Measurements from ENCODE around the gene WEE2.

- TF ChIP-seq CREB1 (IDR thresholded peaks at IDR 0.05) (no peak), CREB1 (CRISPR knock-in tag; IDR thresholded peaks at IDR 0.05) (no peak), MTF1 (CRISPR knock-in tag; IDR thresholded peaks at IDR 0.05; ENCODE audit: borderline replicate concordance) (no peak), POLR2H (tag; IDR thresholded peaks at IDR 0.05; ENCODE audit: low read depth) (no peak)
- TF ChIP-seq, protein P1, sequence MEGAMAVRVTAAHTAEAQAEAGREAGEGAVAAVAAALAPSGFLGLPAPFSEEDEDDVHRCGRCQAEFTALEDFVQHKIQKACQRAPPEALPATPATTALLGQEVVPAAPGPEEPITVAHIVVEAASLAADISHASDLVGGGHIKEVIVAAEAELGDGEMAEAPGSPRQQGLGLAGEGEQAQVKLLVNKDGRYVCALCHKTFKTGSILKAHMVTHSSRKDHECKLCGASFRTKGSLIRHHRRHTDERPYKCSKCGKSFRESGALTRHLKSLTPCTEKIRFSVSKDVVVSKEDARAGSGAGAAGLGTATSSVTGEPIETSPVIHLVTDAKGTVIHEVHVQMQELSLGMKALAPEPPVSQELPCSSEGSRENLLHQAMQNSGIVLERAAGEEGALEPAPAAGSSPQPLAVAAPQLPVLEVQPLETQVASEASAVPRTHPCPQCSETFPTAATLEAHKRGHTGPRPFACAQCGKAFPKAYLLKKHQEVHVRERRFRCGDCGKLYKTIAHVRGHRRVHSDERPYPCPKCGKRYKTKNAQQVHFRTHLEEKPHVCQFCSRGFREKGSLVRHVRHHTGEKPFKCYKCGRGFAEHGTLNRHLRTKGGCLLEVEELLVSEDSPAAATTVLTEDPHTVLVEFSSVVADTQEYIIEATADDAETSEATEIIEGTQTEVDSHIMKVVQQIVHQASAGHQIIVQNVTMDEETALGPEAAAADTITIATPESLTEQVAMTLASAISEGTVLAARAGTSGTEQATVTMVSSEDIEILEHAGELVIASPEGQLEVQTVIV (CRISPR knock-in tag; IDR thresholded peaks at IDR 0.05; ENCODE audit: borderline replicate concordance): no peak
These were observed 32.5 kb upstream of the WEE2 start for GRCh38 chr7:141675436-141676215.

All from K562 (cell line).